GM12872 (cell line): ENCODE results near the gene RILPL1.

Experiments
- CTCF ChIP-seq: IDR thresholded peaks from 3 replicates; pipeline ENCODE4 v1.5.1; 2011; ENCODE audit warnings: low read depth, mild to moderate bottlenecking, low read length, moderate library complexity; ENCODE audit not compliant: insufficient read depth

The RILPL1 gene

GRCh38 chr12:123421314-123421713 lies 112.2 kb downstream of the RILPL1 start:
- no peak for TF ChIP-seq CTCF
